ENCODE results near the gene TRIOBP. TPM values are rescaled to one million over a fixed set of nuclear protein-coding genes. Genes with fewer than 3 reads are reported as not detected.

Gene TRIOBP
- total and polyA plus RNA-seq, 2 of the 4 experiments (the other 2 are of a cell fraction) = 46.4 to 69.8 TPM

GRCh38 chr22:37747080-37747714 is 50.3 kb downstream of the TRIOBP start (continued):
- TF ChIP-seq RCOR1 (IDR thresholded peaks at IDR 0.05; ENCODE audit: insufficient replicate concordance, low read length) = no peak
- TF ChIP-seq FOS (IDR thresholded peaks at IDR 0.05; ENCODE audit: low read depth, low read length) = no peak

DNA sequence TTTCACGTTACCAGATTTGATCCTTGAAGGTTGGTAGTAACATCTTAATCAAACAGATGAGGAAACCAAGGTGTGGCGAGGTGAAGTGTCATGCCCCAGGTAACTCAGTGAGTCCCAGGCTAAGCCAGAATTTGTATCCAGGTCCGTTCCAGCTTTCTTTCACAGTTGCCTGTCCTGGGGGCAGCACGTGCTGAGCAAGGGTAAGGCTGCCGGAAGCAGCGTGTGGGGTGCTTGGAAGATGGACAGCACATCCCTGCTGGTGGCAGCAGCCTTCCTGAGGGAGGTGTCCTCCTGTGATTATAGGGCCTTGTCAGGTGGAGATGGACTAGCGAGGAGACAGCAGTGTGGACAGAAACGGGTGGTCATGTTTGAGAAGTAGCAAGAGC is 50.9 kb downstream of the TRIOBP start:
- Histone ChIP-seq H2BK5ac (ENCODE audit: low read depth, low read length, poor library complexity, severe bottlenecking) (peak overlapping the region; percentile 98), H2BK15ac (ENCODE audit: low read depth, low read length) (peak overlapping the region; percentile 73), H3K36me3 (ENCODE audit: control insufficient read depth, insufficient read depth, low read length) (no peaks in the 10 kb centered on the region; the same call in 1 of the 2 replicates), H3K18ac (ENCODE audit: low read depth, low read length) (no peak overlapping the region), H3K9ac (ENCODE audit: low read depth, low read length) (peak overlapping the region; percentile 99), H2AK5ac (ENCODE audit: low read depth, low read length) (peak overlapping the region; percentile 97), H2AK9ac (replicated peaks; ENCODE audit: low read depth, low read length, poor library complexity) (peak overlapping the region; percentile 91), H3K14ac (replicated peaks; ENCODE audit: low read depth, low read length) (peak overlapping the region; percentile 46), H3K4me1 (ENCODE audit: control insufficient read depth, insufficient read depth, low read length) (peaks cover 57% of the 10 kb centered on the region), H3K56ac (ENCODE audit: extremely low read depth, insufficient read depth, low read length) (peak overlapping the region; percentile 39; the same call in 1 of the 2 replicates), H3K4me2 (ENCODE audit: low read depth, low read length) (peak overlapping the region; percentile 86), H3K23ac (ENCODE audit: low read depth, low read length) (peak overlapping the region; percentile 67), H3K79me1 (ENCODE audit: low read depth in 1 of 2, low read length in 2 of 2) (peaks cover 20 to 78% of the 10 kb centered on the region in 2 experiments), H3K27ac (ENCODE audit: insufficient read depth, low read length) (peak overlapping the region; percentile 100), H4K91ac (ENCODE audit: insufficient read depth, low read depth, low read length) (peak overlapping the region; percentile 85), H3K27me3 (ENCODE audit: control insufficient read depth, insufficient read depth, low read length) (no peaks in the 10 kb centered on the region), H2AFZ (replicated peaks; ENCODE audit: low read length, poor library complexity) (peak overlapping the region; percentile 55), H4K20me1 (ENCODE audit: insufficient read depth, low read length) (peaks cover 46% of the 10 kb centered on the region), H4K8ac (ENCODE audit: low read depth in 2 of 2, low read length in 2 of 2) (peak overlapping the region; percentile 30 to 47; a peak in 3 of 4 replicates), H2BK20ac (ENCODE audit: low read depth, low read length) (peak overlapping the region; percentile 73; the same call in 1 of the 2 replicates), H4K5ac (ENCODE audit: low read depth, low read length) (no peak overlapping the region), H3K4ac (ENCODE audit: low read depth, low read length) (peak overlapping the region; percentile 84), H3K4me3 (ENCODE audit: insufficient read depth, low read depth, low read length) (peak overlapping the region; percentile 97), H3K9me3 (ENCODE audit: control insufficient read depth, insufficient read depth, low read length) (no peaks in the 10 kb centered on the region), H3K9me1 (ENCODE audit: insufficient read depth, low read length) (peaks cover 29% of the 10 kb centered on the region), H2BK120ac (ENCODE audit: low read depth, low read length) (peak overlapping the region; percentile 26; the same call in 1 of the 2 replicates)
- ATAC-seq (ENCODE audit: low read depth) = no peak
- no peak for DNase-seq
- 43% methylated on average over 4 of the region's 8 CpGs; no CpG with 5 or more reads in 1 of the 2 experiments for WGBS, 2 experiments (ENCODE audit: extremely low coverage in 2 of 2, insufficient read length in 1 of 2)
- dilution Hi-C loops (cut with HindIII; ENCODE audit: low sequenced_read_pairs, unreplicated experiment) = no loop called here
- TF ChIP-seq MAZ (IDR thresholded peaks at IDR 0.05; ENCODE audit: borderline replicate concordance, low read depth, low read length) = peak; percentile 5; the same call in 1 of the 2 replicates
- TF ChIP-seq RFX5 (IDR thresholded peaks at IDR 0.05; ENCODE audit: low read depth, low read length) = no peak
- 0 out of 2 replicates have a peak, but pooled peaks have one; percentile 8 for TF ChIP-seq MXI1 (IDR thresholded peaks at IDR 0.05; ENCODE audit: borderline replicate concordance, low read depth, low read length)
- TF ChIP-seq POLR2A (IDR thresholded peaks at IDR 0.05; ENCODE audit: low read depth, low read length) = 0 out of 2 replicates have a peak, but pooled peaks have one; percentile 17
- CTCF ChIA-PET = no interaction called here
- in situ Hi-C loops (cut with MboI; ENCODE audit: low sequenced_read_pairs) = no loop called here
- BruUV-seq (replicated peaks) = no TSS peak
- POLR2A ChIA-PET (ENCODE audit: unreplicated experiment) = interaction anchor here (0.6 kb wide), 1 partner anchor 187 kb away, joined by 4 read pairs; no protein-coding TSS in a partner anchor
- intact Hi-C loops (cut with micrococcal nuclease) = no loop called here

Measured in IMR-90 (cell line).